PC-9 (cell line): ENCODE data around the gene CALD1. TPM values are rescaled to one million over a fixed set of nuclear protein-coding genes. Genes with fewer than 3 reads are reported as not detected.

Experiments
- BruUV-seq: library from RNA; stranded (reverse); fragments of 400-500 nt; replicated peaks from 2 replicates; lab custom pipeline; 2021; lab: Mats Ljungman, UMichigan
- CTCF ChIA-PET: fragments of 300-600 bp; sonication (Branson Sonifier 250); formaldehyde crosslinking; loops from one replicate; lab custom pipeline; 2022; ENCODE audit warnings: antibody characterized with exemption; lab: Charles Lee
- POLR2A ChIA-PET: fragments of 300-600 bp; sonication (Branson Sonifier 250); formaldehyde crosslinking; loops from one replicate; lab custom pipeline; 2022; ENCODE audit warnings: antibody characterized with exemption; ENCODE audit not compliant: unreplicated experiment; lab: Charles Lee
- DNase-seq, 2 experiments: peaks; one replicate each; pipeline versions ENCODE4 v3.0.0 to v3.0.0-alpha.2; 2015 to 2022; ENCODE audit warnings: mixed read lengths in 1 of 2
- H2AFZ ChIP-seq: fragments of 200-600 bp; sonication (generic); 2 replicates; pipeline ENCODE4 v1.8.1; 2017; ENCODE audit warnings: antibody characterized with exemption
- H3F3A ChIP-seq: fragments of 200-600 bp; sonication (generic); 2 replicates; pipeline ENCODE4 v1.8.1; 2017; ENCODE audit warnings: antibody characterized with exemption, mild to moderate bottlenecking, low read depth; ENCODE audit not compliant: insufficient read depth
- H3K27ac ChIP-seq: fragments of 200-600 bp; sonication (generic); 2 replicates; pipeline ENCODE4 v1.6.1; 2016; ENCODE audit warnings: mixed run types
- H3K27me3 ChIP-seq: fragments of 200-600 bp; sonication (generic); 2 replicates; pipeline ENCODE4 v1.6.1; 2016; ENCODE audit warnings: low read depth, mixed run types; ENCODE audit not compliant: insufficient read depth
- H3K36me3 ChIP-seq: fragments of 200-600 bp; sonication (generic); 2 replicates; pipeline ENCODE4 v1.6.1; 2016; ENCODE audit warnings: low read depth, mixed run types
- H3K4me1 ChIP-seq: fragments of 200-600 bp; sonication (generic); replicated peaks from 2 replicates; pipeline ENCODE4 v1.6.1; 2016; ENCODE audit warnings: mixed run types; ENCODE audit not compliant: insufficient read depth
- H3K4me2 ChIP-seq: fragments of 200-600 bp; sonication (generic); 2 replicates; pipeline ENCODE4 v1.6.1; 2017; ENCODE audit warnings: mixed run types
- H3K4me3 ChIP-seq: fragments of 200-600 bp; sonication (generic); 2 replicates; pipeline ENCODE4 v1.6.1; 2016; ENCODE audit warnings: mixed run types
- H3K79me2 ChIP-seq: fragments of 200-600 bp; sonication (generic); 2 replicates; pipeline ENCODE4 v1.6.1; 2017; ENCODE audit warnings: low read depth, mixed run types
- H3K9me2 ChIP-seq: fragments of 200-600 bp; sonication (generic); 2 replicates; pipeline ENCODE4 v1.8.1; 2017; ENCODE audit warnings: mild to moderate bottlenecking; ENCODE audit not compliant: insufficient read depth
- H3K9me3 ChIP-seq: fragments of 200-600 bp; sonication (generic); 2 replicates; pipeline ENCODE4 v1.8.1; 2016; ENCODE audit warnings: low read depth; ENCODE audit not compliant: insufficient read depth
- H4K20me1 ChIP-seq: fragments of 200-600 bp; sonication (generic); 2 replicates; pipeline ENCODE4 v1.8.1; 2017; ENCODE audit not compliant: insufficient read depth
- CTCF ChIP-seq: fragments of 200-600 bp; sonication (generic); conservative IDR thresholded peaks from 2 replicates; pipeline ENCODE4 v1.6.1; 2017; ENCODE audit warnings: mixed run types, antibody characterized with exemption, mild to moderate bottlenecking, moderate library complexity
- EZH2 ChIP-seq: fragments of 200-600 bp; sonication (generic); IDR thresholded peaks from 2 replicates; pipeline ENCODE4 v1.8.0; 2017; ENCODE audit warnings: antibody characterized with exemption, low read depth
- intact Hi-C: fragments of 100-400 bp; cut with micrococcal nuclease; formaldehyde crosslinking; loops from one replicate; pipeline ENCODE4 v1.10.0; 2022; ENCODE audit not compliant: unreplicated experiment
- total RNA-seq: library from RNA; stranded (reverse); gene quantifications from 2 replicates; pipeline ENCODE4 v1.2.3, GENCODE V29; 2021

The CALD1 gene
- total RNA-seq, 1 experiment from 2014 or later, result 84.4 TPM

GRCh38 chr7:134894928-134895327, 115.5 kb downstream of the CALD1 start:
- ChIA-PET POLR2A (no interaction called here), CTCF (no interaction called here)
- no peak for DNase-seq
- Histone ChIP-seq H3K27ac (no peak overlapping the region), H3K9me3 (peaks cover 21% of the 10 kb centered on the region; the same call in 1 of the 2 replicates), H3K27me3 (no peaks in the 10 kb centered on the region), H3K9me2 (no peaks in the 10 kb centered on the region), H3K36me3 (no peaks in the 10 kb centered on the region), H3K79me2 (peaks cover 23% of the 10 kb centered on the region), H3K4me1 (peaks cover 30% of the 10 kb centered on the region), H3F3A (no peaks in the 10 kb centered on the region), H3K4me2 (no peak overlapping the region), H4K20me1 (no peaks in the 10 kb centered on the region), H2AFZ (no peak overlapping the region), H3K4me3 (no peak overlapping the region)
- TF ChIP-seq CTCF (no peak), EZH2 (no peak)
- BruUV-seq, result no TSS peak
- intact Hi-C loops, result loop anchor here (5.0 kb wide), 2 partner anchors 47 to 188 kb away; no protein-coding TSS in a partner anchor

DNA sequence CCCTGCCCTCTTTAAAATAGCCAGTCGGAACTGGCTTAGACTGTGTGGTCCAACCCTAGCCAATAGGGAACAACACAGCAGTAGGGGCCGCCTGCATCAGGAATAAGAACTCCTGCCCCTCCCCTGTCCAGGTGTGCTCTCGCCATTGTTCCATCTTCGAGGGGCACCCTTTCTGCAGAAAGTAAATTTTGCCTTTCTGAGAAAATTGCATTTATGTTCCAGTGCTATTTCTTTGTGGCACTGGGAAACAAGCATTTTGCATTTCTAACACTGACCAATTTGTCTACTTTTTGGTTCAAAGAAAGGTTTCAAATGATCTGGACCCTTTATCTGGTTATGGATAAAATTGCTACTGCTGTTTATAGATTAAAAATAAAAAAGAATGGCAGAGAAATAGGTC, 116.6 kb downstream of the CALD1 start:
- TF ChIP-seq EZH2, result no peak
- no peak for TF ChIP-seq CTCF
- ChIA-PET POLR2A (no interaction called here), CTCF (no interaction called here)
- Histone ChIP-seq H3K4me1 (peaks cover 24% of the 10 kb centered on the region), H3F3A (no peaks in the 10 kb centered on the region), H4K20me1 (no peaks in the 10 kb centered on the region), H3K4me2 (no peak overlapping the region), H3K36me3 (no peaks in the 10 kb centered on the region), H3K9me3 (peaks cover 21% of the 10 kb centered on the region; the same call in 1 of the 2 replicates), H3K9me2 (no peaks in the 10 kb centered on the region), H3K27ac (no peak overlapping the region), H3K79me2 (peaks cover 23% of the 10 kb centered on the region), H3K27me3 (no peaks in the 10 kb centered on the region), H3K4me3 (no peak overlapping the region), H2AFZ (no peak overlapping the region)
- no peak for DNase-seq
- BruUV-seq, result no TSS peak
- intact Hi-C loops, result no loop called here

DNA sequence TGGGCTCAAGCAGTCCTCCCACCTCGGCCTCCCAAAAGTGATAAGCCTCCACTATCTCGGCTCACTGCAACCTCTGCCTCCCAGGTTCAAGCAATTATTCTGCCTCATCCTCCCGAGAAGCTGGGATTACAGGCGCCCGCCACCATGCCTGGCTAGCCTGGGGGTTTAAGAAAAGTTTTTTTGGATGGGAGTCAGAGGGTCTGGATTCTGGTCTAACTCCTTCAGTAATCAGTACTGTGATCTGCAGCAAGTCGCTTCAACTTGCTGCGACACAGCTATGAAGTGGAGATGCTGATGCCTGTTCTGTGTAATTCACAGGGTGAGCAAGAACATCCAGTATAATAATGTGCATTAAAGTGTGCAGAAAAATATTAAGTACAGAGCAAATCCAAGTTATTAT, 118.5 kb downstream of the CALD1 start:
- TF ChIP-seq EZH2 (no peak), CTCF (no peak)
- DNase-seq, result no peak
- H3K36me3 ChIP-seq, result no peaks in the 10 kb centered on the region
- H3K27me3 ChIP-seq, result no peaks in the 10 kb centered on the region
- peaks cover 21% of the 10 kb centered on the region; the same call in 1 of the 2 replicates for H3K9me3 ChIP-seq
- H2AFZ ChIP-seq, result no peak overlapping the region
- H3K79me2 ChIP-seq, result peaks cover 10% of the 10 kb centered on the region
- H4K20me1 ChIP-seq, result no peaks in the 10 kb centered on the region
- no peaks in the 10 kb centered on the region for H3F3A ChIP-seq
- no peaks in the 10 kb centered on the region for H3K9me2 ChIP-seq
- no peak overlapping the region for H3K4me2 ChIP-seq
- BruUV-seq, result no TSS peak
- H3K27ac ChIP-seq, result no peak overlapping the region
- no peak overlapping the region for H3K4me3 ChIP-seq
- intact Hi-C loops, result no loop called here
- H3K4me1 ChIP-seq, result peaks cover 13% of the 10 kb centered on the region
- POLR2A ChIA-PET, result no interaction called here
- CTCF ChIA-PET, result no interaction called here
